Thoracic aorta (tissue), 2 donors: ENCODE measurements around the gene POPDC3. TPM values are rescaled to one million over a fixed set of nuclear protein-coding genes. Genes with fewer than 3 reads are reported as not detected.

Experiments
- ATAC-seq: fragments of 150-250 bp; one replicate; pipeline ENCODE4 v1.8.0; 2017; ENCODE audit warnings: low read depth; ENCODE audit not compliant: insufficient number of reproducible peaks, low FRiP score
- DNase-seq: peaks from one replicate; pipeline ENCODE4 v3.0.0-alpha.2; 2020; ENCODE audit warnings: low spot score
- H3K27ac ChIP-seq, 2 donors: fragments of 200-600 bp; sonication (generic); 1 replicate in 1 of 2; 2 replicates in 1 of 2; pipeline ENCODE4 v1.5.1; 2016; ENCODE audit warnings: mild to moderate bottlenecking in 2 of 2, moderate library complexity in 2 of 2
- H3K27me3 ChIP-seq: fragments of 200-600 bp; sonication (generic); replicated peaks from 2 replicates; pipeline ENCODE4 v1.6.0; 2016; ENCODE audit warnings: mild to moderate bottlenecking; ENCODE audit not compliant: insufficient read depth
- H3K36me3 ChIP-seq: fragments of 200-600 bp; sonication (generic); one replicate; pipeline ENCODE4 v1.5.1; 2016
- H3K4me1 ChIP-seq, 2 donors: fragments of 200-600 bp; sonication (generic); 1 replicate in 1 of 2; 2 replicates in 1 of 2; pipeline versions ENCODE4 v1.5.1 to v1.6.0; 2016; ENCODE audit warnings: low read depth in 2 of 2, mild to moderate bottlenecking in 1 of 2; ENCODE audit not compliant: control insufficient read depth in 1 of 2
- H3K4me3 ChIP-seq: fragments of 200-600 bp; sonication (generic); 2 replicates; pipeline ENCODE4 v1.5.1; 2016; ENCODE audit warnings: mild to moderate bottlenecking
- H3K9me3 ChIP-seq: fragments of 200-600 bp; sonication (generic); 2 replicates; pipeline ENCODE4 v1.5.1; 2016
- CTCF ChIP-seq: fragments of 200-600 bp; sonication (generic); IDR thresholded peaks from one replicate; pipeline ENCODE4 v1.5.1; 2019; ENCODE audit warnings: antibody characterized with exemption
- total RNA-seq, 2 donors: library from RNA; depleted of rRNA; stranded (reverse); fragments of >200 nt; gene quantifications; one replicate each; pipeline versions ENCODE4 v1.1.0 to v1.2.3, GENCODE V29; 2016

POPDC3 gene
- total RNA-seq, 2 donors from 2014 or later: not detected

- H3K9me3 ChIP-seq: no peaks in the 10 kb centered on the region
- no peak overlapping the region for H3K4me3 ChIP-seq
- no peaks in the 10 kb centered on the region for H3K36me3 ChIP-seq
- DNase-seq (no peak), ATAC-seq (no peak)
- no peaks in the 10 kb centered on the region for H3K4me1 ChIP-seq
- TF ChIP-seq CTCF: no peak
- no peaks in the 10 kb centered on the region for H3K27me3 ChIP-seq
- H3K27ac ChIP-seq: no peak overlapping the region
These were observed 9.4 kb upstream of the POPDC3 start for GRCh38 chr6:105189026-105189820.

GRCh38 chr6:105188251-105188650 lies 8.4 kb upstream of the POPDC3 start:
- no peak for TF ChIP-seq CTCF
- ATAC-seq (no peak), DNase-seq (no peak)
- no peaks in the 10 kb centered on the region for H3K27me3 ChIP-seq
- H3K36me3 ChIP-seq: no peaks in the 10 kb centered on the region
- H3K27ac ChIP-seq: no peak overlapping the region
- H3K4me1 ChIP-seq: no peaks in the 10 kb centered on the region
- H3K9me3 ChIP-seq: no peaks in the 10 kb centered on the region
- no peak overlapping the region for H3K4me3 ChIP-seq

GRCh38 chr6:105186576-105186975 lies 6.8 kb upstream of the POPDC3 start:
- ATAC-seq (no peak), DNase-seq (no peak)
- H3K4me3 ChIP-seq: no peak overlapping the region
- H3K27me3 ChIP-seq: no peaks in the 10 kb centered on the region
- H3K4me1 ChIP-seq: no peaks in the 10 kb centered on the region
- H3K27ac ChIP-seq: no peak overlapping the region
- H3K36me3 ChIP-seq: no peaks in the 10 kb centered on the region
- no peak for TF ChIP-seq CTCF
- H3K9me3 ChIP-seq: no peaks in the 10 kb centered on the region

- Histone ChIP-seq H3K4me3 (no peak overlapping the region), H3K4me1 (no peaks in the 10 kb centered on the region), H3K36me3 (no peaks in the 10 kb centered on the region), H3K27ac (no peak overlapping the region), H3K27me3 (no peaks in the 10 kb centered on the region), H3K9me3 (no peaks in the 10 kb centered on the region)
- DNase-seq: no peak
- no peak for ATAC-seq
- no peak for TF ChIP-seq CTCF
These were observed 5.1 kb upstream of the POPDC3 start for GRCh38 chr6:105184921-105185320.

- DNase-seq: no peak
- H3K9me3 ChIP-seq: no peaks in the 10 kb centered on the region
- H3K4me1 ChIP-seq: no peaks in the 10 kb centered on the region
- no peak for ATAC-seq
- H3K27ac ChIP-seq: no peak overlapping the region
- H3K4me3 ChIP-seq: no peak overlapping the region
- H3K27me3 ChIP-seq: no peaks in the 10 kb centered on the region
- no peaks in the 10 kb centered on the region for H3K36me3 ChIP-seq
- no peak for TF ChIP-seq CTCF
These were observed 2.2 kb upstream of the POPDC3 start for GRCh38 chr6:105181981-105182515.
